ENCODE measurements around the gene PICALM. TPM values are rescaled to one million over a fixed set of nuclear protein-coding genes. Genes with fewer than 3 reads are reported as not detected.

The PICALM gene
- total and polyA plus RNA-seq, 9 of the 15 experiments (the other 6 are each of a cell fraction or from before 2014, with no cell fraction given): 41.3 to 990 (median 309) TPM

GRCh38 chr11:86043765-86044503, 24.9 kb downstream of the PICALM start (continued):
- 0 out of 4 replicates have a peak, but pooled peaks of 1 of the 2 experiments have one; percentile 69 for TF ChIP-seq ZNF318 (IDR thresholded peaks at IDR 0.05; ENCODE audit: borderline replicate concordance in 1 of 2, low read depth in 1 of 2)
- TF ChIP-seq SMAD4 (CRISPR knock-in tag; conservative IDR thresholded peaks at IDR 0.05): no peak

Data from K562 (cell line).